Amniotic epithelial cell (primary cell): ENCODE data around the gene MLLT10.
A peak's percentile ranks its signal among the peaks of the same experiment; 100 is the strongest.

Source experiments
- DNase-seq: peaks from one replicate; pipeline ENCODE4 v3.0.0-alpha.2; 2010; ENCODE audit warnings: low read depth

MLLT10 gene

GRCh38 chr10:21517134-21518031 lies 16.6 kb upstream of the MLLT10 start:
- peak; percentile 64 for DNase-seq

DNA sequence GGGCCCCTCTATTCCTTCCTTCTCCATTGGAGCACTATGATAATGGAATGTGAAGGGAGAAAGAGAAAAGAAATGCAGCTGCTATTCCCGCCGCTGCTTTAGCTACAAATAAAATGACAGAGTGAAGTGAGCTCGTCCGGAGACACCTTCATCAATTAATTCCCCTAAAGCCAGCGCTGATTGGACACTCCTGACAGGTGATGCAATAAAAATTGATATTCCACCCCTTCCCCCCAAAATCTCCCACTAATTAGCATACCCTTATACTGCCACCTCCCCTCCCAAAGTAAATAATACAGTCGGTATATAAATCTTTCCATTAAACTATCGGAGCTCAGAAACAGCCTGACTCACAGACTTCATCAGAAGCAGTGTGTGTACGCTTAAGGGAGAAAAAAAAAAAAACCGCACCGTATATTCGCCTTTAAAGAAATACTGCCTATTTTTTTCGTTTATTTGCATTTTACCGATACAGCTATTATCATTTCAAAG lies 15.8 kb upstream of the MLLT10 start:
- peak; percentile 66 for DNase-seq

DNA sequence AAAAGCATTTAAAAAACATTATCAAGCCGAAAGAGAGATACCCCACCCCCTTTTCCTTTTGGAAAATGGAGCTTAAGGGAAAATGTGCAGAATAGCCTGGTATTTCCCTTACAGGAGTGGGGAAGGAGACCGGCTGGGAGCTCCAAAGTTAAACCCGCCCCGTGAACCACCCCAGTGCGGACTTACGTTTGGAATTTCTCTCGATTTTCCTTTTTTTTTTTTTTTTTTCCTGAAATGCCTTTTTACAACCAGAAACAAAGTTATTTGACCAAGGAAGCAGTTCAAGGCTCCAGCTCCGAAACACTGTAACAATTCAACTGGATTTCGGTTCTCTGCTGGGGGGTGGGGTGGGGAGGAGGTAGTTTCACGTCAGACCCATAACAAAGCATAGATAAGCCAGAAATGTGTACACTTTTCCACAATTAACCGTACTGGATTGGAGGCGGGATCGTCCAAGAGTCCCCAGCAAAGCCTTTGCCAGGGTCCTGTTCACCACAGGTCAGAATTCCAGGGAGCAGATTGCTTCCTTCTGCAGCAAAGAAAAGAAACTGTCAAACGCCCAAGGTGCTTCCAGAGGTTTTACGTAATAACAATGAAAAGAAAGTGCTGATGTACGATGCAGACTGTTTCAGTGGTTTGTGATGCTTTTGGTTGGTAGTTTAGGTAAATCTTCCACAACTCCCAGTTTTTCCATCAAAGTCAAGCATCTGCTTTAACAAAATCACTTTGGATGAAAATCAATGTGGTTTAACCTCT lies 15.2 kb upstream of the MLLT10 start:
- DNase-seq, result peak; percentile 59

DNA sequence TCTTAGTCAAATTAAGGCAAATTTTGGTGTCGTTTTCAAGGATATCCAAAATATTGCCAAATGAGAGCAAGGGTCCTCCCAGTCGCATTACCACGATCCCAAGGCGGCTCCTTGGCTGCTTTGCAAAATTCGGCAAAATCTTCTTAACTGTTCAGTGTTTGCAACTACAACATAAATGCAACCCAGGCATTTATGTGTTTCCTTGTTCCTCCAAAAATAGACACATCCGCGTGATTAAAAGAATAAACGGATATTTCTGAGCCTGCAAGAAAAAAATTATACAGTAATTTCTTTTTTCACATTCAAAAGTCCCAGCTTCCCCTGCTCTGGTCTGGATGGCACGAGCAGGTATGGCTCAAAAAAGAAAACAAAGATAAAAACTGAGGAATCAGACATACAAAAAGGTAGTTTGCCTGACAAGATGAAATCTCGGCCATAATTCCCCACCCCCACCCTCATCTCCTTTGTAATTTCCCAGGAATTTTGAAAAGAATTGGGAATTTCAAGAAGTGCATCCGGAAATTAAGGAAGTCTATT lies 14.6 kb upstream of the MLLT10 start:
- DNase-seq, result no peak

DNA sequence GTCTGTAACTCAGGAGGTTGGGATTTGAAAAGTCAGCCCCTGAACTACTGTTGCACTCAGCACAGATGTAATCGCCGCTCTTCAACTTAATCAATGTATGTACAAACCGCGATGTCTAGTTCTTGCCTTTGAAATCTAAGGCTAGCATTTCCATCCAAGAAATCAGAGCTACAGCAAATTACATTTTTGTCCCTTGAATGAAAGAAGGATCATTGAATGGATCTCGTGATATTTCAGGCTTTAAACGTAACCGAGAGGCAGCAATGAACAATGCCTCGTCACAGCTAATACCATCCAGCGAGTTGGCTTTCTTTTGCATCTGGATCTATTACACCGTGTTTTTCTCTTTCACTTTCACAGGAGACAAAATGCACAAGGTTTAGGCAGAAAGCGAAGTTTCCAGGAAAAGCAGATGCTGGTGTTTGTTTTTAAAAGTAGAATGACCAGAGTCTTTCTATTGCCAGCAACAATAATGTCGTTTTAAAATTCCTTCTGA lies 14.0 kb upstream of the MLLT10 start:
- DNase-seq, result peak; percentile 76

- DNase-seq, result no peak
Measured at GRCh38 chr10:21520509-21520908, 13.5 kb upstream of the MLLT10 start.

DNA sequence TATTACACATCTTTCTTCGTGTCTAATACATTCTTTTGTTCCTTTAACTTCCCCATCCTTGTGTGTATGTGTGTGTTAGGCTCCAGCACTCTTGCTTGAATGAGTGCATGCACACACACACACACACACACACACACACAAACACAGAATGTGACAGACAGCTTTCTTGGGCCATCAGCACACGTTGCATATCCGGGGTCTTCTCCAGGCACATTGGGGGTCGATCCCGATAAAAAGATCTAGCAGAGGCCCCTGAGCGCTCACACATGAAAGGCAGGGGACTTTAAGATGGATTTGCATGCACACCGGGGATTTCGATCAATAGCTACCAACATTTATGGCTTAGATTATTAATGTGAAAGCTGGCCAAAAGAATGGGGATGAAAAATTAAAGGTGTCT lies 13.1 kb upstream of the MLLT10 start:
- DNase-seq, result no peak

DNA sequence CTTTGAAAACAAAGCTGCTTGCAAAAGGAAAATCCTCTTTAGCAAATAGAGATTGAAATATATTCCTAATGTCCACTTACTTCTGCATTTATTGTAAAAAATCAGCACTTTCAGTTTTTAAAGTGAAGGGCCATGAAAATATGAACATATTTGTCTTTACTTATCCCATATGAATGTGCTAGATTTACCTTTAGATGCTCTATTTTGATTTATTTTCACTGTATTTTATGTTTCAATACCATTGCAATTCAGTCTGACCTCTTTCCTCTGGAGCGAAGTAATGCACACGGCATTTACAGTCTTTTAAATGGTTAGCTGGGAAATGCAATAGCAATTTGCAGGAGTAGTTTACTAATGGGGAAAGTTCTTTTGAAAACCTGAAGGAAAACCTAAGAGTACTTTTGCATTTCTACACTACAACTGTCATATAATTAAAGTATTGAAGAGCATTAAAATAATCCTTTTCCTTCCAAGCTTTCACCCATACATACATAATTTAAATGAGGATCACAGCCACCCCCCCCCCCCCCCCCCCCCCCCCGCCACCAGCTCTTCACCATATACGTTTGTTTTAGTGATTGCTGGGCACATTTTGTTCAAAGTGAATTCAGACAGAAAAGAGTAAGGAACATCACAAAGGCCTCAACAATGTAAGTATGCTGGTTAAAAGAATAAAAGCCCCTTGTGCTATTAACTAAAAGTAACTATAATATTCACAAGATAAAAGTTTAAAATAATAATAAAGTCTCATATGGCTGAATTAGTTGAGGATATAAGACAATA lies 12.1 kb upstream of the MLLT10 start:
- no peak for DNase-seq

GRCh38 chr10:21522631-21523406 lies 11.2 kb upstream of the MLLT10 start:
- DNase-seq, result no peak

GRCh38 chr10:21523557-21524008 lies 10.4 kb upstream of the MLLT10 start:
- DNase-seq, result no peak

DNA sequence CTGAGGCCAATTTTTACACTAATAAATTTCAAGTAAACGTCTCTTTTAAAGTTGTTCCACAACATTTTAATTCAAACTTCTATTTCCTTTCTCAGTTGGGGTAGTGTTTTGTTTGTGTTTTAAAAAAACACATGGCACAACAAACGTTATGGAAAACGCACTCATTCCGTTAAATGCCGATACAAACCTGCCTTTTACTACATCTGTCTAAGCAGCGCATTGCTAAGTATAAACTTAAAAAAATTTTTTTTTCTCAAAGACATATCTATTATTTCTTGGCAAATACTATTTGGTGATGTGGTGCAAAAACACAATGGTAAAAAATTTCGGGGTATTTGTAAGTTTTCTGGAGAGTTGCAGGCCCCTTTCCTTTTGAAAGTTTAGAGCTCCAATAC lies 9.9 kb upstream of the MLLT10 start:
- no peak for DNase-seq

GRCh38 chr10:21524526-21525366 lies 9.3 kb upstream of the MLLT10 start:
- DNase-seq, result peak; percentile 69

DNA sequence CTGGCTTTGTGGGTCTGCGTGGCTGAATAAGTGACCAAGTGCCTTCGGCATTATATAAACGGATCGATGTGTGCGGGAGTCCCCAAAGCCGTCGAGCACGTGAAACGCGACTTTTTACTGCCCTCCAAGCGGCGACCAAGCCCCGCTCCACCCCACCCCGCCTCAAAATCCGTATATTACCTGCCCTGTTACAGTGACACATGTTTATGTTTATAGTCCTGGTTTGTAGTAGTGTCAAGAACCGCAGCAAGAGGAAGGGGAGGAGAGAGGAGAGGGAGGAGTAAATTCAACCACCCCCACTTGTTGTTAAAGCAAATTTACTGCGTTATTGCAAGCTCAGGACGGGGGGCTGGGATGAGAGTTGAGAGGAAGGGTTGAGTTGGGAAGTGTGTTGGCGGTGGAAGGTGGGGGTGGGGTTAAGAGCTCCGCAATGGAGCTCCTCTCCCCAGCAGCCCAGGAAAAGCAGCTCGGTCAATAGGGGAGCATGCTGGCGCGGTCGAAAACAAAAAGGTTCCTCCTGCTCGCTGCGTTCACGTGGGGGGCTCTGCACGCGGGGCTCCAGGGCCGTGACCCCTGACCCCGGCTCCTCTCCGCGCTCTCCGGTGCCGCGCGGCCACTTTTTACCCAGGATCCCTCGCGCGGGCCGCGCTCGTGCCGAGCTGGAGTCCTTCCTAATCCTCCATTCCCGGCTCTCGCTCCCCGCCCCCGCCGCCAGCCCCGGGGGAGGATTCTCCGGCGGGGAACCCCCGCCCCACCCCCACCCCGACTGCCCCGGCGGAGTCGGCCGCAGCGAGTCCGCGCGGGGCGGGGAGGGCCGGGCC lies 8.5 kb upstream of the MLLT10 start, which contains the start of gene SKIDA1:
SKIDA1 (minus strand) TSS at position 316 of the 821 bp plus-strand sequence. CDS start 7,860 bp downstream, outside the sequence.
- peak; percentile 96 for DNase-seq

GRCh38 chr10:21526188-21526859 lies 7.7 kb upstream of the MLLT10 start:
- peak; percentile 43 for DNase-seq

DNA sequence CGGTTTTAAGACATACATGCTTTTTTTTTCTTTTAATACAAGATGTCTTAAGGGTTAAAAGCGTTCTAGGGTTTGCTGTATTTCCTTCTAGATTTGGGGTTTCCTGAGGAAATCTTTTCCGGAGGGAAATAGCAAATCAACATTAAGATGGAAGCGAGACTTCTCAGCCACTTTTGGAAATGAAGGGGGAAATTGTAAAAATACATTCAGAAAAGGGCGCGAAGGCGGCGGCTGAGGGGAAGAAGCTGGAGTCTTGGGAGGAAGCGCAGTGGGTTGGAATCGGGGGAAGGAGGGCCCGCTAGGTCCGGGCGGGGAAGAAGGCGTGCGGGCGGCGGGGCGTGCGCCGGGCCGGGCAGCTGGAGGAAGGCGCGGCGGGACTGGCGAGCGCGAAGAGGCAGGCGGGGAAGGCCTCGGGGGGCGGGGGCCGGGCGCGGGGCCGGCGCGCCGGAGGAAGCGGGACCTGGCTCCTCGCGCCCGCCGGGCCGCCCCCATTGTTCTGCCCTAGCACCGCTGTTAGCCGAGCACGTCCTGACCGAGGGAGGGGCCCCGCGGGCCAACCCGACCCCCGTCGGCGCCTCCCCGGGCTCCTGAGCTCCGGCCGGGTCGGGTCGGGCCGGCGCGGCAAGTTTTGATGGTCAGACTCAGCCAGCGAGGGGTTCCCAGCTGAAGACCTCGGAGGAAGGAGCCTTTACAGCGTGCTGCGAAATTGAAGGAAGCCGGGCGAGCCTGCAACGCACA lies 7.0 kb upstream of the MLLT10 start:
- DNase-seq, result peak; percentile 60

- peak; percentile 59 for DNase-seq
Measured at GRCh38 chr10:21527598-21528235, 6.3 kb upstream of the MLLT10 start.
